Panc1 (cell line): ENCODE data around the gene ZNF319. TPM values are rescaled to one million over a fixed set of nuclear protein-coding genes. Genes with fewer than 3 reads are reported as not detected.

Source experiments
- ATAC-seq: fragments of 200-7000 bp; cut with Tn5 transposase; 2 replicates; pipeline ENCODE4 v1.9.1; 2020; ENCODE audit warnings: mild to moderate bottlenecking, moderate library complexity
- BruUV-seq: library from RNA; stranded (reverse); fragments of 400-500 nt; replicated peaks from 2 replicates; lab custom pipeline; 2021; lab: Mats Ljungman, UMichigan
- CTCF ChIA-PET: fragments of 300-600 bp; sonication (Branson Sonifier 250); formaldehyde crosslinking; loops from one replicate; lab custom pipeline; 2022; ENCODE audit warnings: antibody characterized with exemption; lab: Charles Lee
- POLR2A ChIA-PET: fragments of 300-600 bp; sonication (Branson Sonifier 250); formaldehyde crosslinking; loops from one replicate; lab custom pipeline; 2022; ENCODE audit warnings: antibody characterized with exemption; lab: Charles Lee
- DNase-seq: peaks from one replicate; pipeline ENCODE4 v3.0.0-alpha.2; 2010; ENCODE audit warnings: low read depth, low spot score
- H3K27ac ChIP-seq: 2 replicates; pipeline ENCODE4 v1.5.1; 2011; ENCODE audit warnings: mild to moderate bottlenecking, low read length, inconsistent platforms
- H3K27me3 ChIP-seq: fragments of 200-500 bp; sonication (Bioruptor generic); 2 replicates; pipeline ENCODE4 v1.6.0; 2014; ENCODE audit warnings: low read length, inconsistent platforms; ENCODE audit not compliant: control insufficient read depth, insufficient read depth
- H3K36me3 ChIP-seq: fragments of 200-500 bp; sonication (Bioruptor generic); 2 replicates; pipeline ENCODE4 v1.5.1; 2014; ENCODE audit warnings: inconsistent platforms, mild to moderate bottlenecking, low read length, moderate library complexity; ENCODE audit not compliant: control insufficient read depth, insufficient read depth
- H3K4me1 ChIP-seq: 2 replicates; pipeline ENCODE4 v1.5.1; 2011; ENCODE audit warnings: inconsistent platforms, mild to moderate bottlenecking, low read length, moderate library complexity; ENCODE audit not compliant: control insufficient read depth, insufficient read depth
- H3K4me3 ChIP-seq, 2 experiments: 2 replicates each; pipeline ENCODE4 v1.5.1; 2011 to 2012; ENCODE audit warnings: low read depth in 2 of 2, low read length in 2 of 2, mild to moderate bottlenecking in 2 of 2, inconsistent platforms in 1 of 2, moderate library complexity in 1 of 2
- H3K9me3 ChIP-seq: fragments of 200-500 bp; sonication (Bioruptor generic); 2 replicates; pipeline ENCODE4 v1.5.1; 2014; ENCODE audit warnings: low read depth, mild to moderate bottlenecking, inconsistent platforms, low read length, moderate library complexity; ENCODE audit not compliant: control insufficient read depth, insufficient read depth
- POLR2AphosphoS5 ChIP-seq: IDR thresholded peaks from 2 replicates; pipeline ENCODE4 v1.6.1; 2012; ENCODE audit warnings: mild to moderate bottlenecking, low read depth, low read length, moderate library complexity
- SIN3A ChIP-seq: IDR thresholded peaks from 2 replicates; pipeline ENCODE4 v1.6.1; 2012; ENCODE audit warnings: low read depth, mild to moderate bottlenecking, low read length, moderate library complexity, borderline replicate concordance; ENCODE audit not compliant: insufficient read depth
- TCF7L2 ChIP-seq: IDR thresholded peaks from 2 replicates; pipeline ENCODE4 v1.6.1; 2011; ENCODE audit warnings: mild to moderate bottlenecking, low read depth, low read length, inconsistent platforms
- in situ Hi-C: cut with HindIII; loops from 2 replicates; pipeline ENCODE4 v1.10.0; 2016; ENCODE audit warnings: low sequenced_read_pairs, low pct_unique_long_range_greater_than_20kb
- intact Hi-C: fragments of 100-400 bp; cut with micrococcal nuclease; formaldehyde crosslinking; loops from one replicate; pipeline ENCODE4 v1.10.0; 2022; ENCODE audit not compliant: unreplicated experiment
- total RNA-seq: library from RNA; stranded (reverse); gene quantifications from one replicate; pipeline ENCODE4 v1.2.1, GENCODE V29; 2021; ENCODE audit not compliant: unreplicated experiment
- TF ChIP-seq, protein P1 (sequence below): fragments of 450-650 bp; IDR thresholded peaks from 2 replicates; pipeline ENCODE4 v1.5.1; 2017; ENCODE audit warnings: mild to moderate bottlenecking
- TF ChIP-seq, protein P2 (sequence below), 2 experiments: IDR thresholded peaks; 2 replicates each; pipeline ENCODE4 v1.6.1; 2011 to 2012; ENCODE audit warnings: low read depth in 2 of 2, control low read depth in 1 of 2, low read length in 1 of 2, mild to moderate bottlenecking in 1 of 2, moderate library complexity in 1 of 2; ENCODE audit not compliant: insufficient read depth in 1 of 2

ZNF319 gene
- total RNA-seq, 1 experiment from 2014 or later: 6.5 TPM

DNA sequence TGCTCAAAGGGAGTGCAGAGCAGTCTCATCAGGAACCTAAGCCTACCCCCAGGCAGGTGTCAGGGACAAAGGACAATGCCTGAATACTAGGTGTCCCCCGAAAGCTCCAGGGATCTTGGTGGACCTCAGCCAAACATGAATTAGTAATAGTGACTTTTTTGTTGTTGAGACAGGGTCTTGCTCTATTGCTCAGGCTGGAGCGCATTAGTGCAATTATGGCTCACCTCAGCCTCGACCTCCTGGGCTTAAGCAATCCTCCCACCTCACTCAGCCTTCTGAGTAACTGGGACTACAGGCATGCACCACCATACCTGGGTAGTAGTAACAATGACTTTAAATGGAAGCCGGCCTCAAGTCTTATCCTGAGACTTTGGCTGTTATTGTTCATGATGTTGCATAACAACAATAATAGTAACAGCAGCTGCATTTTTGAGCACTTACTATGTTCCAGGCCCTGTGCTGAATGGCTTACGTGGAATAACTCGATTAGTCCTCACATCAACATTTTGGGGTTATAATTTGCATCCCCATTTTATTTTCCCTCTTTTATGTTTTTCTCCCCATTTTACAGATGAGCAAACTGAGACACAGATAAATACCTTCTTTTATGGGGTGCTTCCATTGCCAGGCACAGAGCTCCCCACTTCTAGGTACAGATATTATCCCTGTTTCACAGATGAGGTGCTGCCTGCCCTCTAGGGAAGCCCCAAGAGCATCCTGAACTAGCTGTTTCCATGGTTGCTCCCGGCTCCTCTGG lies 49.1 kb downstream of the ZNF319 start:
- DNase-seq: no peak
- TF ChIP-seq SIN3A (no peak), TCF7L2 (no peak), POLR2AphosphoS5 (no peak)
- TF ChIP-seq, protein P1, sequence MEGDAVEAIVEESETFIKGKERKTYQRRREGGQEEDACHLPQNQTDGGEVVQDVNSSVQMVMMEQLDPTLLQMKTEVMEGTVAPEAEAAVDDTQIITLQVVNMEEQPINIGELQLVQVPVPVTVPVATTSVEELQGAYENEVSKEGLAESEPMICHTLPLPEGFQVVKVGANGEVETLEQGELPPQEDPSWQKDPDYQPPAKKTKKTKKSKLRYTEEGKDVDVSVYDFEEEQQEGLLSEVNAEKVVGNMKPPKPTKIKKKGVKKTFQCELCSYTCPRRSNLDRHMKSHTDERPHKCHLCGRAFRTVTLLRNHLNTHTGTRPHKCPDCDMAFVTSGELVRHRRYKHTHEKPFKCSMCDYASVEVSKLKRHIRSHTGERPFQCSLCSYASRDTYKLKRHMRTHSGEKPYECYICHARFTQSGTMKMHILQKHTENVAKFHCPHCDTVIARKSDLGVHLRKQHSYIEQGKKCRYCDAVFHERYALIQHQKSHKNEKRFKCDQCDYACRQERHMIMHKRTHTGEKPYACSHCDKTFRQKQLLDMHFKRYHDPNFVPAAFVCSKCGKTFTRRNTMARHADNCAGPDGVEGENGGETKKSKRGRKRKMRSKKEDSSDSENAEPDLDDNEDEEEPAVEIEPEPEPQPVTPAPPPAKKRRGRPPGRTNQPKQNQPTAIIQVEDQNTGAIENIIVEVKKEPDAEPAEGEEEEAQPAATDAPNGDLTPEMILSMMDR: no peak
- TF ChIP-seq, protein P2, sequence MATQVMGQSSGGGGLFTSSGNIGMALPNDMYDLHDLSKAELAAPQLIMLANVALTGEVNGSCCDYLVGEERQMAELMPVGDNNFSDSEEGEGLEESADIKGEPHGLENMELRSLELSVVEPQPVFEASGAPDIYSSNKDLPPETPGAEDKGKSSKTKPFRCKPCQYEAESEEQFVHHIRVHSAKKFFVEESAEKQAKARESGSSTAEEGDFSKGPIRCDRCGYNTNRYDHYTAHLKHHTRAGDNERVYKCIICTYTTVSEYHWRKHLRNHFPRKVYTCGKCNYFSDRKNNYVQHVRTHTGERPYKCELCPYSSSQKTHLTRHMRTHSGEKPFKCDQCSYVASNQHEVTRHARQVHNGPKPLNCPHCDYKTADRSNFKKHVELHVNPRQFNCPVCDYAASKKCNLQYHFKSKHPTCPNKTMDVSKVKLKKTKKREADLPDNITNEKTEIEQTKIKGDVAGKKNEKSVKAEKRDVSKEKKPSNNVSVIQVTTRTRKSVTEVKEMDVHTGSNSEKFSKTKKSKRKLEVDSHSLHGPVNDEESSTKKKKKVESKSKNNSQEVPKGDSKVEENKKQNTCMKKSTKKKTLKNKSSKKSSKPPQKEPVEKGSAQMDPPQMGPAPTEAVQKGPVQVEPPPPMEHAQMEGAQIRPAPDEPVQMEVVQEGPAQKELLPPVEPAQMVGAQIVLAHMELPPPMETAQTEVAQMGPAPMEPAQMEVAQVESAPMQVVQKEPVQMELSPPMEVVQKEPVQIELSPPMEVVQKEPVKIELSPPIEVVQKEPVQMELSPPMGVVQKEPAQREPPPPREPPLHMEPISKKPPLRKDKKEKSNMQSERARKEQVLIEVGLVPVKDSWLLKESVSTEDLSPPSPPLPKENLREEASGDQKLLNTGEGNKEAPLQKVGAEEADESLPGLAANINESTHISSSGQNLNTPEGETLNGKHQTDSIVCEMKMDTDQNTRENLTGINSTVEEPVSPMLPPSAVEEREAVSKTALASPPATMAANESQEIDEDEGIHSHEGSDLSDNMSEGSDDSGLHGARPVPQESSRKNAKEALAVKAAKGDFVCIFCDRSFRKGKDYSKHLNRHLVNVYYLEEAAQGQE (IDR thresholded peaks at IDR 0.05; ENCODE audit: insufficient read depth in 1 of 2, low read depth in 2 of 2, low read length in 1 of 2): no peak
- ATAC-seq: no peak
- intact Hi-C loops: no loop called here
- POLR2A ChIA-PET: no interaction called here
- Histone ChIP-seq H3K27me3 (no peaks in the 10 kb centered on the region), H3K36me3 (no peaks in the 10 kb centered on the region), H3K9me3 (no peaks in the 10 kb centered on the region), H3K27ac (no peak overlapping the region), H3K4me1 (no peaks in the 10 kb centered on the region), H3K4me3 (no peak overlapping the region)
- BruUV-seq: no TSS peak
- CTCF ChIA-PET: no interaction called here
- in situ Hi-C loops: no loop called here

DNA sequence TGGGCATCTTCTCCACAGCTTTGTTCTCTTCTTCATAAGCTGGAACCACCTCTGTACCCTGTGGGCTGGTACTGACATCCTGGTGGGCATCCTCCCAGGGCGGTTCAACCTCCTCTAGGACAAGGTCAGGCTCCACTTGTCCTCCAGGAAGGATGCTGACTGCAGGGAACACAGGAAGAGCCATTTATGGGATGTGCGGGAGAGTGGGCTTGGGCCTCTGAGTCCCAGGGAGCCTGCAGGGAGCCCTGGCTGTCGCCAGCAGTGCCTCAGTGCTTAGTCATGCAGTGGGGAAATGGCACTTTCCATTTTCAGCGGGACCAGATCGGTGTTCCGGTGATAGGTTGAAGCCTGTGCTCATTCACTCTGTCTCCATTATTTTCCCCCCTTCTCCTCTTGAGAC lies 50.1 kb downstream of the ZNF319 start:
- Histone ChIP-seq H3K4me3 (no peak overlapping the region), H3K36me3 (no peaks in the 10 kb centered on the region), H3K27me3 (no peaks in the 10 kb centered on the region), H3K9me3 (no peaks in the 10 kb centered on the region), H3K27ac (no peak overlapping the region), H3K4me1 (no peaks in the 10 kb centered on the region)
- TF ChIP-seq, protein P1: no peak
- TF ChIP-seq SIN3A (no peak), TCF7L2 (no peak), POLR2AphosphoS5 (no peak)
- TF ChIP-seq, protein P2 (IDR thresholded peaks at IDR 0.05; ENCODE audit: insufficient read depth in 1 of 2, low read depth in 2 of 2, low read length in 1 of 2): no peak
- in situ Hi-C loops: no loop called here
- ChIA-PET POLR2A (no interaction called here), CTCF (no interaction called here)
- no TSS peak for BruUV-seq
- DNase-seq (no peak), ATAC-seq (no peak)
- intact Hi-C loops: no loop called here
